HG02885 (cell line): ENCODE results near the gene LMNA.

Experiments used
- ATAC-seq: cut with Tn5 transposase; IDR thresholded peaks from one replicate; pipeline ENCODE4 v1.9.1; 2021; ENCODE audit warnings: mild to moderate bottlenecking; ENCODE audit not compliant: unreplicated experiment, poor library complexity

The LMNA gene

DNA sequence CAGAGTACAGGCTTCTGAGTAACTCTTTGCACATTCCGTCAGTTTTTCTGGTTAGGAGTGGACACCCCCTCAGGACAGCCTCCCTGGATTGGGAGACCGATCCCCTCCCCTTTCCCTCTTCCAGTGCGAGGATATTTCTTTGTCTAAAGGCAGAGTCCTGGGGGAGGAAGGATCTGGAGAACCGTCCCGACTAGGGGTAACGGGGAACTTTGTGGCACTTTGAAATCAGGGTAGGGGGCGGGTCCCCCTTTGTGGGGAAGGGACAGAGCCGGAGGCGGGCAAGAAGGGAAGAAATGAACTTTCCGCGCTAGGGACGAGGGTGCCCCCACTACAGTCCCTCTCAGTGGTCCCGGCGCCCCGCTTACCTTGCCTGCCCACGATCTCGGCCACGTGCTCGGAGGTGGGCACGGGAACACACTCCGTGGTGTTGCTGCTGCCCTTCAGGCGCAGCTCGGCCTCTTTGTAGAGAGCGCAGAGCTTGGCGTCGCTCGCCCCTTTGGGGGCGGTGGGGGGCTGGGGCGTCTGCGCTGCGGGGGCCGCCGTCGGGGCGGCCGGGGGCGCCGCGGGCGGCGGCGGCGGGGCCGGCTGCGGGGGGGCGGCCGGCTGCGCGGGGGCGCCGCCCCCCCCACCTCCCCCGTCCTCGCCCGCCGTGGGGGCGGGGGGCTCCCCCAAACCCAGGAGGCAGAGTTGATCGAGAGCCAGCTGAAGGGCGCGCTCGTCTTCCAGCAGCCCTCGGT, 33.2 kb upstream of the LMNA start:
- ATAC-seq, result no peak

DNA sequence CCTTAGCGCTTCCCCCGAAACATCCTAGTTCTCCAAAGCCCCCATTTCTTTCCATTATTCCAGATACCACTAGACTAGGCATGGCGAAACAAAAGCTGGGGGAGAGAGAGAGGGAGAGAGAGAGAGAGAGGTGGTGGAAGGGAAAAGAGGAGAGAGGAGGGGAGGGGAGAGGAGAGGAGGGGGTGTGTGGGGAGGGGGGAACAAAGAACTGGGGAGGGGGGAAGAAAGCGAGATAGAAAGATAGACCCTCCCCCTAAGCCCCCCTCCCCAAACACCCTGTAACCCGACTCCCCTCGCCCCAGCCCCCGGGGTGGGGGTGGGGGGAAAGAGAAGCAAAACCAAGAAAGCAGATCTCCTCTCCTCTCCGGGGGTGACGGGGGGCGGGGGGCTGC, 32.6 kb upstream of the LMNA start:
- ATAC-seq, result no peak

DNA sequence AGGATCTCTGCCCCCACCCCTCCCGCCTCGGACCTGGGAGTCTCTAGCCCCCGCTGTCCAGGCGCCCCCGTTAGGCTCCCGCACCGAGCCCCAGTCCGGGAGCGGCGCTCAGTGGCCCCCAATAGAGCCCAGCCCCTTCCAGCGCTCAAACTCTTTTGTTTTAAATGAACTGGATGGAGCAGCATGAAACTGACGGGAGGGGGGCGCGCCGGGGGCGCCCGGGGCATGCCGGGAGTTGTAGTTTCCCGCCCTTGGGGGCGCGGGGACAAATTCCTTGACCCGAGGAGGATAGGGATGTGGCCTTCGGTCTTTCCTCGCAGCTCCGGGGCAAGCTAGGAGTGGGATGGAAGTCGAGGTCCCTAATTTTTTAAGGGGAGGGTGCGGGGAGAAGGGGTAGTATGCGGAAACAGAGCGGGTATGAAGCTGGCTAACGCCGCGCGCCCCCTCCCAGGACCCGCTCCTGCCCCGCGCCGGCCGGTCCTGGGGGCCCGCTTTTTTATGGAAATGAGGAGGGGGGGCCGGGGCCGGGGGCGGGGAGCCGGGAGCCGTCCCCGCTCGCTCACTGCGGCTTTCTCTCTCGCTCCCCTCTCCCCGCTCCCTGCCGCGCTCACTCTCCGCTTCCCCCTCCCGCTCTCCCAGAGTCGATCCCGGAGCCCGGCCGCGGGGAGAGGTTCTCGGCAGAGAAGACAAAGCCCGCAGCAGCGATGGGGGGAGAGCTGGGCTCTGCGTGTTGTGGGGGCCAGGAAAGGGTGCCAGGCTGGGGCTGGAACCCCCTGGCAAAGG, 32.0 kb upstream of the LMNA start, which contains the start of gene MEX3A:
TSS of gene MEX3A (minus strand) at position 157 of the 783 bp plus-strand sequence. CDS start 467 bp downstream, outside the sequence.
- peak; percentile 50 for ATAC-seq

DNA sequence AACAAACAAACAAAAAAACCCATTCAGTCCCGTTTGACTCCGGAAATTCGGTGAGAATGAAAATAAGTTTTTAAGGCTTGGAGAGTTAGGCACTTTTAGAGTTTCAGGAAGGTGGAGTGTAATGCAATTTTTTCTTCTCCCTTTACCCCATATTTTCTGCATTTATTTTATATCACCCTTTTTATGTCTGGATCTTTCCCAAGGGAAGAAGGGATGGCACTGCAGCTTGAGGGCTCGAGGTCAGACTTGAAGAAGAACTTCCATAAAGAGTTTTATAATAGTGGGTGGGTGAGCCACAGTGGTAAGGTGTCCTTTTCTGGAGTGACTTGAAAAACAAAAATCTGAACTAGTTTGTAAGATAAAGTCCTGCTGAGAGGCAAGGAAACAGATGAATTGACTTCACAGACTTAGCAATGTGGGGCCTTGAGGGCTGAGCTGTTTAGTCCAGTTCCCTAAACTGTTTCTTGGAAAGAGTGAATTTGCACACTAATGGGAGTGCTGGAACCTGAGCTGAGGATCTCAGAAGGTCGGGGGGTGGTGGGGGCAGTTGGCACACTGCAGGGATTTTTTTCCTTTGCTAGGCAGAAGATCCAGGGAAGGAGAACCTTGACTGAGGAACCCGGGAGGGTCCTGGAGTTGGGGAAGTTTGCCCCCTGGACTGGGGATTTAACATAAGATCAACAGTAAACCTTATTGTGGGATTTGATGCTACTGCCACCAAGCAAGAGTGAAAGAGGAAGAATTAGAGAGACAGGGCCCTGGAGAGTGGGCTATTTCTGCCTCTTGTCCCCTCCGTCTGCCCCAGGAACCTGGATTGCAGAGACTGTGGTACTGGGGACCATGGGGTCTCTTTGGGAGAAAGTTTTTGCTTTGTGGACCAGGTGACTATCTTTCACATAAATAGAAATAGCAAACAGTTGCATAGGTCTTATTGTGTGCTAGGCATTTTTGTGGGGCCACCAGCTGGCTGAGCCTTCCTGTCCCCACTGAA, 30.4 kb upstream of the LMNA start:
- no peak for ATAC-seq

DNA sequence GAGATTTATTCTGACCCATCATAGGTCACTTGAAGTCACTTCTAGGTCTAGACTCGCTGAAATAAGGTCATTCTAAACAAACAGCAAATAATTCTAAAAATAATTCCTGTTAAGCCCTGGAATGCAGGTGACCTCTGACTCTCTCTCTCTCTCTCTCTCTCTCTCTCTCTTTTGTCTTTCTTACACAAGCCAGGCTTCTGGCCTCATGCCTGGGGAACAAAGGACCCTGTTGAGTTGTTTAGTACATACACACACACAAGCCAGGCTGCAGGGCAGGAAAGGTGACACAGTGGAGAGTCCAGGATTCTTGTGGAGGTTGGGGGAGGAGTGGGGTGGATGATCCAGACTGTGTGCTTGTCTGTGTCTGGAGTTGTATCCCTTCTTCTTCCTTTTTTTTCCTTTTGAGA, 28.3 kb upstream of the LMNA start:
- no peak for ATAC-seq

DNA sequence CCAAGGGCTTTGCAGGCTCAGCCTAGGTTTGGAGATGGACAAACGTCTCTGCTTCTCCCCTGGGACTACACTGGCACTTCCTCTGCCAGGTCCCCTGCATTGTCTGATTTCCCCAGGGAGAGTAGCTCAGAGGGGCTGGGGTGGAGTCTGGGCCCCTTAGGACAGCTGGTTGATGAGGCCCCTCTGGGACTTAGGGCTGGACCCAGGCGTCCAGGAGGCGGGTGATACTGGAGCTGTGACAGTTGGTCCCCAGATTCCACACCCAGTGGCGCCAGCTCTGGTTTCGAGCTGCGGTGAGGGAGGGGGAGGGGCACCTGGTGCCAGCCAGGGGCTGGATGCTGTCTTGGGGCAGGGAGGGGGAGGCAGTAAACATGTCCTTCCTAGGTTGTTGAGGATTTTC, 24.8 kb upstream of the LMNA start:
- no peak for ATAC-seq

DNA sequence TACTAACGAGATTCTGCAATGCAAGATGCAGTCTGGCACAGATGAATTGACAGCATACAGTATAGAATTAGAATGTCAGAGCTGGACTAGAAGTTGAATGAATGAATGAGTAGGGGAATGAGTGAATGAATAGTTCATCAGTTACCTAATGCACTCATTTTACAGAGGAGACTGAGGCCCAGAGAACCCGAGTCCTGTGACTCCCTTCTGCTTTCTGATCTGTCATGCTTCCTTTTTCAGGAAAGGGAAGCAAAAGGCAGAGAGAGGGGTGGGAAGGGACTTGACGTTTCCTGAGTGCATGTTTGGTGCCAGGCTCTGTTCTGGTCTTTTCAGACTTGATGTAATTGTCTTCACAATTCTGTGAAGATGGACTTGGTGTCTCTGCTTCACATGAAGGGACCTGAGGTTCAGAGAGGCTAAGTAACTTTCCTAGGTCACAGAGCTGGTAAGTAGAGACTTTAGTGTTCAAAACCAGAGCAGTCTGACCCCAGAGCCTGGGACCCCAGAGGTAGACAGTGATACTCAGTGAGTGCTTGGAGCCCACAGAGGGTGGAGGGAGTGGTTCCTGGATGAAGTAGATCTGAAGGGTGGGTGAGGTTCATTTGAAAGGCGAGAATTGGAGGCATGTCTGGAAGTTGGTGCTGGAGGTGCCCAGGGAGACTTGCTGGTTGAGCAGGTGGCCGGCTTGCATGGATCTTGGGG, 24.2 kb upstream of the LMNA start:
- ATAC-seq, result no peak

DNA sequence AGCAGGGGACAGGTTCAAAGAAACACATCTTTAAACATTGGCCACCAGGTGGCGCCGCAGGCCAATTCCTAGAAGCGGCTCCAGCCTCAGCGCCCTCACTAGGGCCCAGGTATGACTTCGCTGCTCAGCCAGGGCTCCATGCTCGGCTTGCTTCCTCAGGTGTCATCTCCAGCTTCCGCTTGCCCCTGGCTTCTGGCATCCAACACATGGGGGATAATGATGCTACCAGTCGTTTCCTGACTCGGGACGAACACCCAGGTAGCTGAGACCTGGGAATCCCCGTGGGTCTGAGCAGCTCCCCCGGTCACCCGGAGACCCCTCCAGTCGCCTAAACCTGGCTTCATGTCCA, 23.7 kb upstream of the LMNA start:
- no peak for ATAC-seq

DNA sequence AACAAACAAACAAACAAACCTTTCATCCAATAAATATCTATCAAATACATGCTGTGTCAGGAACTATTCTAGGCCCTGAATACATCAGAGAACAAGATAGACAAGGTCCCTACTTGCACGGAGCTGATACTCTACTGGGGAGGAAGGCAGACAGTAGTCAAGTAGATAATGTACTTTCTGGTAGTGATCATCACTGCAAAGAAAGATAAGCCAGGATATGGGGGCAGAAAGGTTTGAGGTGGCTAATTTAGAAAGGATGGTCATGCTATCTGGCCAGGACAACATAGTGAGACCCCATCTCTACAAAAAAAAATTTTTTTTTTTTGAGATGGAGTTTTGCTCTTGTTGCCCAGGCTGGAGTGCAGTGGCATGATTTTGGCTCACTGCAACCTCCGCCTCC, 22.9 kb upstream of the LMNA start:
- ATAC-seq, result no peak

DNA sequence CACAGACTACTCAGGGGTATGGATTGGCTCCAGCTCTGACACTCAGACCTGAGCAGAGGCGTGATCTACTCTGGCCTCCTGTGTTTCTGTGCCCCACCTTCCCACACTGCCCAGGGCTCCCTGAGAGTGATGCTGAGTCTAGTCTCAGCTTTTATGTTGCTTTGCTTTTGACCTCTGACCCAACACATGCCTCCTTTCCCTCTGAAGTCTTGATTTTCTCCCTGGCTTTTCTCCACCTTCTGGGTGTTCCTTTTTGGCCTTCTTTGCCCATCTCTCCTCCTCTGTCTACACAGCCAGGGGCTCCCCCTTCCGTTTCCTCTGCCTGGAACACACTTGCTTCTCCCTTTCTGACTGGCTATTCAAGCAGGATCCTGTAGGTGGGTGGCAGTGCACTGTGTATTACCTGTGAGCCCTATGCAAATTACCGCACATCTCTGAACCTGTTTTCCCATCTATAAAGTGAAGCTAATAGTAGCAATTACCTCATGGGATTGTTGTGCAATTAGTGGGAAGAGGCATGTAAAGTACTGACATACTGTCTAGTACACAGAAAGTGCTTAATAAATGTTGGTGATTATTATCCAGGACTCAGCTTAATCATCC, 18.5 kb upstream of the LMNA start:
- no peak for ATAC-seq

DNA sequence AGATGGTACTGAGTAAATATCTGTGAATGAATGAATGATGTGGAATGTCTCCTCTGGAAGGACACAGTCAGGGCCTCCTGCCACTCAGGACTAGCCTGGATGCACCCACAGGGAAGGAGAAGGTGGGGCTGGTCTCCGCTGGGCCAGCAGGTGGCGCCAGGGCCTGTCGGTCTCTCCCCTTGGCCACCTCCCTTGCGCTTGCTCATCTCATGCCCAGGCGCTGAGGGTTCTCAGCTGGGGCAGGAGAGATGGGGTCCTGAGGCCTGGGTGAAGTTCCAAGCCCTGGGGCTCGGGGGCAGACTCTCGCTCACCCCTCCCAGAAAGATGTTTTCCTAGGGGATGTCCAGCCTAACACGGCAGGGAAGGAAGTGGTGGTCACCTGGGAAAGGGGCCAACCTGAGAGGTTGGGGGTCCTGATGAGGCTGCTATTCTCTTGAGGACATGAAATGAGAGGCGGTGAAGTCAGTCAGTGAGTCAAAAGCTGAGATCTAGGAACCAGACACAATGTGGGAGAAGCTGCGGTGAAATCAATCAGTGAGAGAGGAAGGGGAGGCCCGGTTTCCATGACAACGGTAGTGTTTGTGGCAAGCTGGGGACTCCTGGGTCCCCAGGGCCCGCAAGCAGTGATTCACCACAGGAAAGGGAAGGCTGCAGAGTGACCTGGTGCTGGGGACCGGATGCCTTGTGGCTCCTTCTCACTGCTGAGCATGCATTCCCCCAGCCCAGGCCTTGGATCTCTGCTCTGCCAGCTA, 17.7 kb upstream of the LMNA start:
- peak; percentile 67 for ATAC-seq

DNA sequence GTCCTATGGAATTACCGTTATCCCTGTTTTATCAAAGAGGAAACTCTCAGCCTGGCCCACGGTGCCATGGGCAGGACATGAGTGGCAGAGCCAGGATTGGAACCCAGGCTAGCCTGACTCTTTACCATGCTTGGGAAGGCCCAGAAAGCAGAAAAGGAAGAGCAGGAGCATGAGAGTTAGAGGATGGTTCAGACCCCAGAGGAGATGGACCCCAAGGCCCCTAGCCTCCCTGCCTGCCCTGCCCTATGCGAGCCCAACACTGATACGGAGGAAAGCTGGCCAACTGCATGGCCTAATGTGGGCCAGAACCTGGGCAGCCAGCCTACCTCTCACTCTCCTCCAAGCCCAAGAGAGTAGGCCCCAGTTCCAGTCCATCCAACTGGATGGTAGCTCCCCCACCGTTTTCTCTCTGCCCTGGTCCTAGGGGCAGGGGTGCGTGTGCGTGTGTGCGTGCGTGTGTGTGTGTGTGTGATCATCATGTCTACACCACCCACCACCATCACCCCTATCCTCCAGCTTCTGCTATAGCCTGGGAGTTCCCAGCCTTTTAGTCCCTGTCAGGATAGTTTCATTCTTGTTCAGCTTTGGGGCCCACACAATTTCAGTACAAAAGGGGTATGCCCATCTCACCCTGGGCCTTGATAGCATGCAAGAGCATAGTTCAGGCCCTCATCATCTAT, 16.9 kb upstream of the LMNA start:
- peak; percentile 6 for ATAC-seq

DNA sequence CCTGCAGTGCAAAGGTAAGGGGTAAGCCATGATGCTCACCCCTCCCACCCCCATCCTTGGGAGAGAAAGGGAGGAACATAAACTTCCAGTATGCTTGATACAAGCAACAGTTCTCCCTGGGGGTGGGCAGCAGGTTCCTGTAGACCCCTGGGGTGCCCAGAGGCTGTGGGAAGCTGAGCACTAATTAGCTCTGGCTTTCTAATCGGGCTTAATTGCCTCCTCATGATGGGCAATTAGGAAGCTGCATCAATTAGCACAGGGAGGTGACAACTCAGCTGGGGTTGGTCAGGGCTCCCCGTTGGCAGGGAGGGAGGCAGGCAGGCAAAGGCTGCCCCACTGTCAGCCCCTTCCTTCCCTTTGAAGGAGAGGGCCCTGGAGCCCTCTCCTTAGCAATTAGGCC, 15.7 kb upstream of the LMNA start:
- ATAC-seq, result no peak

DNA sequence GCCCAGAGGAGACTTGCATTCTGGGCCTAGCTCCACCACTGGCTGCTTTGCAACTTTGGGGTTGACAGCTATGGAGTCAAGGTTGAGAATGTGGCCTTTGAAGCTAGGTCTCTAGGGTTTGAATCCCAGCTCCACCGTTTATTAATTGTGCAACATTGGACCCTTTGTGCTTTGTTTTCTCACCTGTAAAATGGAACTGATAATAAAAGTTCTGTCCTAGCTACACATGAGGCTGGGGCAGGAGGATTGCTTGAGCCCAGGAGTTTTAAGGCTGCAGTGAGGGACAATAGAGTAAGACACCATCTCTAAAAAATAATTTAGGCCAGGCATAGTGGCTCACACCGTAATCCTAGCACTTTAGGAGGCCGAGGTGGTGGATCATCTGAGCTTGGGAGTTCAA, 15.2 kb upstream of the LMNA start:
- no peak for ATAC-seq

DNA sequence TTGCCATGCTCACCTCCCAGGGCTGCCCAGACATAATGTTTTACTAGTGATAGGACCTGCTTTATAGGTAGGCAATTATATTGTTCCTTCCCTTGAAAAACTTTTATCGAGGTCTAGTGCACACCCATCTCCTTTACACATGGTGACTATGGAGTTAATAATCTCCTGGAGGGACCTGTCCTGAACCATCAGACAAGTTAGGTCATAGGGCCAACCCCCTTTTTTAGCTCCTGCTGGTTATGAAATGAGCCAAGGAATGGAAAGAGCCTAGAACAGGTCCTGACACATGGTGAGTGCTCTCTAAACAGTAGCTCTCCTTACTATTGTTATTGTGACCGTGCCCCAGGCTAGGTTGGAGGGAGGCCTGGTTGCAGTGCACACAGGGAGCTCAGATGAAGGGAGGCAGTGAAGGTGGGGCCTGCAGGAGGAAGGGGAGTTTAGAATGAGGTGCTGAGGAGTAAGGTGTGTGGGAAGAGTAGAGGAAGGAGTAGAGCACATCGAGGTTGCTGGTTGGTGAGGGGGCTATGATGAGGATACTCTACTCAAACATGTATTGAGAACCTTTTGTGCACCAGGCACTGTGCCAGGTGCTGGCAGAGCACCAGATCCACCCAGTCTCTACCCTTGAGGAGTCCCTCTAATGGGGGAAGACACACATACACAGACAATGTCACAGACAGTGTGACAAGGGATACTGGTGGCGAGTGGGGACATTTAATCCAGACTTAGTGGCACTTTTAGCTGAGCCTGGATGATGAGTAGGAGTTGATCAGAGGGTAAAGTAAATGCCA, 14.1 kb upstream of the LMNA start:
- ATAC-seq, result no peak

DNA sequence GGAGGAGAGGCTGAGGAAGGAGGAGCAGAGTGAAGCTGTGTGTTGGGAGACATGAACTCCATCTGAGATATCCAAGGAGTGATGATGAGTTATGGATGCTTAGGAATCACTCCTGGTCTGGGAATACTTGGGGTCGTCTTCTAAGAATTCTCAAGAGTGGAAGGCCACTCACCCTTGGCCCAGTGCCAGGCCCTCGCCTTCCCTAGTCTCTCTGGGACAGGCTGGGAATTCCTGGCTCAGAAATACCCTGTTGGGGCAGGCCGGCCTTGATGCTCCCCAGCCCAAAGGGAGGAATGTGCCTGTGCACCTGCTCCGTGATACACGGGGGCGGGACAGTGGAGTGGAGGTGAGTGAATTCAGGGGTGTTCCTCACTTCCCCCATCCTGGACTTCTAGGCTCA, 12.6 kb upstream of the LMNA start:
- ATAC-seq, result no peak

DNA sequence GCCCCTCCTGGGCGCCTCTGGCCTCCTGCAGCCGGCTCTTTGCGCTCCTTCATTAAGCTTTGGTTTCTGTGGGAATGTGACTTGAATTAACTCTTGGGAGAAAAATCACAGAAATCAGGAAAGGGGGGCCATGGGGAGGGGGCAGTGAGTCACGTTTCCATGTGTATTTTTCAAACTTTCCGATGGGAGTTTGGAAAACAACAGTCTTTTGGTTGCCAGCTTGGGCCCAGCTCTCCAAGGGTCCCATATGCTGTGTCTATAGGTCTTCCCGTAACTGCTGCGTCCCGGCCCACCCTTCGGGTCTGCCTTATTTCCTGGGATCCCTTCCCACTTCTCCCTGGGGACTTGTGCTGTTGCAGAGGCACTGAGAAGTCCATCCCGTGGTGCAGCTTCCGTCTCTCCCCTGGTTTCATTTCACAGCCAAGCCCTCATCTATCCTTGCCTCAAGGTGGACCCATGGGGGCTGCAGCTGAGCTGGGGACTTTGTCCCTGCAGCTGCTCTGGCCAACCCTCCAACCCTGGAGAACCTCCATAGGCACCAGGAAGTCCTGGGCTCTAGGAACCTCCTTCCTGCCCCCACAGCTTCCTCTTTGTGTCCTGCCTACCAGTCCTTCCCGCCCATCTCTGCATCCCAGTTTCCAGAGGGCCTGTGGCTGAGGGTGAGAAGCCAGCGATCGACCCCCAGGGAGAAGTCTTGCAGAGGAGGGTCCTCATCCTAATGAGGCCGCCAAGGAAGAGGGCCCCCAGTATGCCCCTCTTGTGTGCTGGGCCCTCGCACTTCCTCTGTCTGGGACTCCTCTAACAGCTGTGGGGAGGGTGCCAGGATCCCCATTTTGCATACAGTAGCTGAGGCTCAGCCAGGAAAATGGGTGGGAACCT, 11.6 kb upstream of the LMNA start:
- ATAC-seq, result no peak
